Gastroesophageal sphincter (tissue), 4 donors: ENCODE measurements around the gene RPL27. TPM values are rescaled to one million over a fixed set of nuclear protein-coding genes. Genes with fewer than 3 reads are reported as not detected.

ENCODE experiments used
- ATAC-seq: fragments of 150-250 bp; one replicate; pipeline ENCODE4 v1.9.1; 2016; ENCODE audit warnings: mild to moderate bottlenecking, moderate library complexity
- H3K27ac ChIP-seq, 4 donors: fragments of 200-600 bp; sonication (generic) in 3 of 4; 1 replicate in 3 of 4; 2 replicates in 1 of 4; pipeline ENCODE4 v1.5.1; 2016 to 2019
- H3K27me3 ChIP-seq: fragments of 200-600 bp; sonication (generic); one replicate; pipeline ENCODE4 v1.5.1; 2019
- H3K36me3 ChIP-seq, 2 donors: fragments of 200-600 bp; sonication (generic); one replicate each; pipeline ENCODE4 v1.5.1; 2019; ENCODE audit warnings: control low read depth in 1 of 2
- H3K4me1 ChIP-seq, 3 donors: fragments of 200-600 bp; sonication (generic); 1 replicate in 2 of 3; 2 replicates in 1 of 3; pipeline ENCODE4 v1.5.1; 2016 to 2019; ENCODE audit warnings: control low read depth in 2 of 3
- H3K4me3 ChIP-seq, 2 donors: fragments of 200-600 bp; sonication (generic); one replicate each; pipeline ENCODE4 v1.5.1; 2019; ENCODE audit warnings: mild to moderate bottlenecking in 1 of 2, moderate library complexity in 1 of 2
- H3K9me3 ChIP-seq, 3 donors: fragments of 200-600 bp; sonication (generic); one replicate each; pipeline ENCODE4 v1.5.1; 2017 to 2019; ENCODE audit warnings: control low read depth in 2 of 3
- CTCF ChIP-seq, 4 experiments: fragments of 200-600 bp in 2 of 4; fragments of 450-650 bp in 2 of 4; sonication (generic) in 1 of 4; IDR thresholded peaks; one replicate each; pipeline ENCODE4 v1.5.1; 2017 to 2019; ENCODE audit warnings: antibody characterized with exemption in 4 of 4, mild to moderate bottlenecking in 2 of 4, moderate library complexity in 2 of 4
- EP300 ChIP-seq: sonication (generic); formaldehyde crosslinking; IDR thresholded peaks from one replicate; pipeline ENCODE4 v1.6.1; 2017; ENCODE audit warnings: antibody characterized with exemption, mild to moderate bottlenecking
- POLR2A ChIP-seq, 2 donors: fragments of 450-650 bp; IDR thresholded peaks; one replicate each; pipeline ENCODE4 v1.6.1; 2017; ENCODE audit warnings: antibody characterized with exemption in 2 of 2, mild to moderate bottlenecking in 2 of 2, moderate library complexity in 1 of 2
- POLR2AphosphoS5 ChIP-seq: sonication (generic); formaldehyde crosslinking; IDR thresholded peaks from one replicate; pipeline ENCODE4 v1.6.1; 2017; ENCODE audit warnings: antibody characterized with exemption
- WGBS, 2 donors: methylation state at CpG; one replicate each; pipeline ENCODE4 v1.1.5; 2018; ENCODE audit warnings: low coverage in 1 of 2; 5-methylcytosine and 5-hydroxymethylcytosine counted together
- total RNA-seq, 4 donors: library from RNA; depleted of rRNA; stranded (reverse); fragments of >200 nt; gene quantifications; one replicate each; pipeline ENCODE4 v1.1.0, GENCODE V29; 2016

Gene RPL27
- total RNA-seq, 4 donors from 2014 or later, result 854 to 1,510 (median 1,196) TPM

- peak; percentile 53 for TF ChIP-seq POLR2AphosphoS5
- no peak for TF ChIP-seq EP300
- TF ChIP-seq POLR2A (IDR thresholded peaks at IDR 0.05), result no peak
- TF ChIP-seq CTCF (IDR thresholded peaks at IDR 0.05), result peak in 1 of 4 experiments; percentile 3
- H3K27ac ChIP-seq, result peak within 1 kb of the TSS; percentile 35 to 92 (median 86)
- H3K36me3 ChIP-seq, result peaks cover 0 to 12% of the 10 kb centered on the region in 2 donors
- peaks cover 0 to 31% (median 11%) of the 10 kb centered on the region in 3 donors for H3K4me1 ChIP-seq
- WGBS, 2 donors, result 2 to 26% methylated on average over 6 to 18 of the region's 21 CpGs
- H3K27me3 ChIP-seq, result no peaks in the 10 kb centered on the region
- ATAC-seq, result peak; percentile 74
- H3K9me3 ChIP-seq, result no peaks in the 10 kb centered on the region
- peak within 1 kb of the TSS; percentile 72 to 98 for H3K4me3 ChIP-seq
Measured at GRCh38 chr17:42979511-42980273, 18.5 kb upstream of the RPL27 start, which contains the start of gene PTGES3L. Gene PTGES3L (minus strand): TSS chr17:42980080. CDS start chr17:42980053, 27 bp downstream.

GRCh38 chr17:42980274-42980765 is 17.9 kb upstream of the RPL27 start, which contains the start of gene RUNDC1:
Gene RUNDC1 (plus strand): TSS chr17:42980565. CDS start chr17:42980577, 12 bp downstream.
- peak within 1 kb of the TSS; percentile 35 to 92 (median 86) for H3K27ac ChIP-seq
- 0% methylated on average over 4 to 5 of the region's 39 CpGs for WGBS, 2 donors
- peaks cover 0 to 31% (median 11%) of the 10 kb centered on the region in 3 donors for H3K4me1 ChIP-seq
- peaks cover 0 to 18% of the 10 kb centered on the region in 2 donors for H3K36me3 ChIP-seq
- peak; percentile 94 for ATAC-seq
- H3K27me3 ChIP-seq, result no peaks in the 10 kb centered on the region
- TF ChIP-seq CTCF (IDR thresholded peaks at IDR 0.05) (no peak), POLR2A (IDR thresholded peaks at IDR 0.05) (peak; percentile 38 to 48), POLR2AphosphoS5 (peak; percentile 61)
- H3K4me3 ChIP-seq, result peak within 1 kb of the TSS; percentile 72 to 98
- H3K9me3 ChIP-seq, result no peaks in the 10 kb centered on the region

- peak; percentile 65 for ATAC-seq
- H3K4me3 ChIP-seq, result peak overlapping the region; percentile 72 to 98
- TF ChIP-seq EP300, result no peak
- TF ChIP-seq POLR2A (IDR thresholded peaks at IDR 0.05), result no peak
- no peak for TF ChIP-seq POLR2AphosphoS5
- peak in 3 of 4 experiments; percentile 10 to 42 (median 36) for TF ChIP-seq CTCF (IDR thresholded peaks at IDR 0.05)
Measured at GRCh38 chr17:42980766-42981397, 17.3 kb upstream of the RPL27 start.

GRCh38 chr17:42982266-42982665 is 16.0 kb upstream of the RPL27 start:
- peaks cover 0 to 31% (median 11%) of the 10 kb centered on the region in 3 donors for H3K4me1 ChIP-seq
- H3K36me3 ChIP-seq, result peaks cover 0 to 37% of the 10 kb centered on the region in 2 donors
- TF ChIP-seq EP300, result no peak
- TF ChIP-seq POLR2A (IDR thresholded peaks at IDR 0.05), result no peak
- no peak for TF ChIP-seq POLR2AphosphoS5
- no peak for TF ChIP-seq CTCF (IDR thresholded peaks at IDR 0.05)
- no peak overlapping the region for H3K4me3 ChIP-seq
- no peaks in the 10 kb centered on the region for H3K27me3 ChIP-seq
- no peak overlapping the region for H3K27ac ChIP-seq
- no peak for ATAC-seq
- no peaks in the 10 kb centered on the region for H3K9me3 ChIP-seq

More at GRCh38 chr17:42980766-42981397, 17.3 kb upstream of the RPL27 start:
- 0 to 1% methylated on average over 5 to 18 of the region's 67 CpGs for WGBS, 2 donors
- Histone ChIP-seq H3K27ac (peak overlapping the region; percentile 35 to 92 (median 86)), H3K36me3 (peaks cover 0 to 23% of the 10 kb centered on the region in 2 donors), H3K9me3 (no peaks in the 10 kb centered on the region), H3K27me3 (no peaks in the 10 kb centered on the region), H3K4me1 (peaks cover 0 to 31% (median 11%) of the 10 kb centered on the region in 3 donors)
